Occipital lobe (tissue), 2 donors: ENCODE measurements around the gene CD302. TPM values are rescaled to one million over a fixed set of nuclear protein-coding genes. Genes with fewer than 3 reads are reported as not detected.
"Not testable (repeated sequence)": the region's sequence is repeated elsewhere in the genome, so short reads cannot be mapped to it uniquely, and the experiment has no call there.

ENCODE experiments used
- DNase-seq: peaks from one replicate; lab custom pipeline; 2025; lab: John Stamatoyannopoulos, UW
- total RNA-seq: library from RNA; depleted of rRNA; stranded (reverse); fragments of >200 nt; gene quantifications from one replicate; pipeline ENCODE4 v1.2.3, GENCODE V29; 2014

Gene CD302
- 2.5 TPM for total RNA-seq

GRCh38 chr2:159797543-159798375 lies at the start of gene CD302:
Gene CD302, minus strand, starts transcription at chr2:159798208. Its CDS starts 10 bp downstream, at chr2:159798198.
- peak; percentile 14 for DNase-seq

GRCh38 chr2:159846564-159846963 lies 48.6 kb upstream of the CD302 start:
- DNase-seq, result no peak

GRCh38 chr2:159840616-159841015 lies 42.6 kb upstream of the CD302 start:
- no peak for DNase-seq

- DNase-seq, result no peak
Measured at GRCh38 chr2:159832858-159833257, 34.9 kb upstream of the CD302 start.

- no peak for DNase-seq
Measured at GRCh38 chr2:159832026-159832425, 34.0 kb upstream of the CD302 start.

- DNase-seq, result no peak
Measured at GRCh38 chr2:159829376-159829775, 31.4 kb upstream of the CD302 start.

- DNase-seq, result no peak
Measured at GRCh38 chr2:159828738-159829137, 30.7 kb upstream of the CD302 start.

GRCh38 chr2:159822478-159822833 lies 24.4 kb upstream of the CD302 start:
- DNase-seq, result not testable (repeated sequence)

- DNase-seq, result not testable (repeated sequence)
Measured at GRCh38 chr2:159821775-159822477, 23.9 kb upstream of the CD302 start.

GRCh38 chr2:159818940-159819339 lies 20.9 kb upstream of the CD302 start:
- DNase-seq, result no peak

- DNase-seq, result no peak
Measured at GRCh38 chr2:159817283-159817682, 19.3 kb upstream of the CD302 start.

- DNase-seq, result no peak
Measured at GRCh38 chr2:159811232-159811631, 13.2 kb upstream of the CD302 start.

GRCh38 chr2:159808032-159808425 lies 10.0 kb upstream of the CD302 start:
- DNase-seq, result no peak

- no peak for DNase-seq
Measured at GRCh38 chr2:159807183-159808031, 9.4 kb upstream of the CD302 start.

GRCh38 chr2:159804941-159805340 lies 6.9 kb upstream of the CD302 start:
- no peak for DNase-seq

GRCh38 chr2:159803235-159803962 lies 5.4 kb upstream of the CD302 start:
- DNase-seq, result no peak

GRCh38 chr2:159802673-159803072 lies 4.7 kb upstream of the CD302 start:
- DNase-seq, result no peak

GRCh38 chr2:159799833-159800232 lies 1.8 kb upstream of the CD302 start:
- no peak for DNase-seq

- DNase-seq, result no peak
Measured at GRCh38 chr2:159798376-159798725, 343 bp upstream of the CD302 start.

- no peak for DNase-seq
Measured at GRCh38 chr2:159797225-159797542, 824 bp downstream of the CD302 start.

GRCh38 chr2:159795841-159796690 lies 1.9 kb downstream of the CD302 start:
- no peak for DNase-seq
